T-helper 1 cell treated with Interleukin-12 subunit alpha and Interleukin-12 subunit beta and Interleukin-4 antibody, amounts not matched to agents 30 ng/mL and 1 ng/mL, for 36 hours (primary cell): Measurements from ENCODE around the gene ACAA1. TPM values are rescaled to one million over a fixed set of nuclear protein-coding genes. Genes with fewer than 3 reads are reported as not detected.
"Not testable (repeated sequence)": the region's sequence is repeated elsewhere in the genome, so short reads cannot be mapped to it uniquely, and the experiment has no call there.

Experiments
- intact Hi-C: fragments of 100-400 bp; cut with micrococcal nuclease; formaldehyde crosslinking; loops from one replicate; pipeline ENCODE4 v1.15.1; 2024
- total RNA-seq: library from RNA; stranded (reverse); gene quantifications from 2 replicates; pipeline ENCODE4 v1.2.3, GENCODE V29; 2022

Gene ACAA1
- total RNA-seq, 1 donor from 2014 or later: 85.8 TPM

GRCh38 chr3:38084334-38085310, 52.3 kb downstream of the ACAA1 start:
- intact Hi-C loops: loop anchor here (1.0 kb wide), 1 partner anchor 45 kb away; the partner anchor contains the start of gene DLEC1

- intact Hi-C loops: loop anchor here (1.0 kb wide), 1 partner anchor 45 kb away; the partner anchor contains the start of gene DLEC1
Measured at GRCh38 chr3:38083871-38084333, 53.0 kb downstream of the ACAA1 start.

GRCh38 chr3:38083254-38083653, 53.7 kb downstream of the ACAA1 start:
- intact Hi-C loops: not testable (repeated sequence)

DNA sequence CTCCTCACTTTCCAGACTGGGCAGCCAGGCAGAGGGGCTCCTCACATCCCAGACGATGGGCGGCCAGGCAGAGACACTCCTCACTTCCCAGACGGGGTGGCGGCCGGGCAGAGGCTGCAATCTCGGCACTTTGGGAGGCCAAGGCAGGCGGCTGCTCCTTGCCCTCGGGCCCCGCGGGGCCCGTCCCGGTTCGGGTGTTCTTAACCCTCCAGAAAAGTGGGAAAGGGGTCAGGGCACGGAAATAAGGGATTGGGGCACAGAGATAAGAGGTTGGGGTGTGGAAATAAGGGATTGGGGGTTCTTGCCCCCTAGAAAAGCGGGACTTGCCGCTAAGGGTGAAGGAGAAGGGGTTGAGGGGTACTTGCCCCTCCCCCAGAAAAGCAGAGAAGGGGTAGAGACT, 54.6 kb downstream of the ACAA1 start:
- intact Hi-C loops: not testable (repeated sequence)

GRCh38 chr3:38077073-38077472, 59.9 kb downstream of the ACAA1 start:
- intact Hi-C loops: not testable (repeated sequence)

Other genes starting within 250 kb of the ACAA1 start
- 18.4 and 21.1 TPM in 2 replicates for gene VILL, start 146.3 kb downstream of the ACAA1 start, total RNA-seq
- gene PLCD1, start 107.5 kb downstream of the ACAA1 start, total RNA-seq: 16.6 and 18.5 TPM in 2 replicates
- 1.0 and 3.9 TPM in 2 replicates for gene DLEC1, start 97.9 kb downstream of the ACAA1 start, total RNA-seq
- 74.7 and 77.2 TPM in 2 replicates for gene MYD88, start 1.5 kb upstream of the ACAA1 start, total RNA-seq
- 50.7 and 51.8 TPM in 2 replicates for gene OXSR1, start 28.4 kb upstream of the ACAA1 start, total RNA-seq
- 0.71 and 0.78 TPM in 2 replicates for gene SLC22A13, start 128.7 kb upstream of the ACAA1 start, total RNA-seq
- not detected in 2 replicates for gene SLC22A14, start 145.2 kb upstream of the ACAA1 start, total RNA-seq
- 3.5 and 5.0 TPM in 2 replicates for gene XYLB, start 209.7 kb upstream of the ACAA1 start, total RNA-seq